Activated CD8-positive, alpha-beta memory T cell treated with anti-CD3 and anti-CD28 coated beads for 36 hours (primary cell): Measurements from ENCODE around the gene LRRC8B. TPM values are rescaled to one million over a fixed set of nuclear protein-coding genes. Genes with fewer than 3 reads are reported as not detected.
"Not testable (repeated sequence)": the region's sequence is repeated elsewhere in the genome, so short reads cannot be mapped to it uniquely, and the experiment has no call there.

Source experiments
- CTCF ChIA-PET: fragments of 350-600 bp; sonication (Branson Sonifier 250); formaldehyde crosslinking; loops from one replicate; lab custom pipeline; 2021; ENCODE audit warnings: antibody characterized with exemption; lab: Charles Lee
- POLR2A ChIA-PET: fragments of 350-600 bp; sonication (Branson Sonifier 250); formaldehyde crosslinking; loops from one replicate; lab custom pipeline; 2021; ENCODE audit warnings: antibody characterized with exemption; lab: Charles Lee
- total RNA-seq, 2 experiments: library from RNA; stranded (reverse); gene quantifications; one replicate each; pipeline ENCODE4 v1.2.3, GENCODE V29; 2021

LRRC8B gene
- total RNA-seq = 10 to 100 TPM; 39.7 to 42.0 TPM

DNA sequence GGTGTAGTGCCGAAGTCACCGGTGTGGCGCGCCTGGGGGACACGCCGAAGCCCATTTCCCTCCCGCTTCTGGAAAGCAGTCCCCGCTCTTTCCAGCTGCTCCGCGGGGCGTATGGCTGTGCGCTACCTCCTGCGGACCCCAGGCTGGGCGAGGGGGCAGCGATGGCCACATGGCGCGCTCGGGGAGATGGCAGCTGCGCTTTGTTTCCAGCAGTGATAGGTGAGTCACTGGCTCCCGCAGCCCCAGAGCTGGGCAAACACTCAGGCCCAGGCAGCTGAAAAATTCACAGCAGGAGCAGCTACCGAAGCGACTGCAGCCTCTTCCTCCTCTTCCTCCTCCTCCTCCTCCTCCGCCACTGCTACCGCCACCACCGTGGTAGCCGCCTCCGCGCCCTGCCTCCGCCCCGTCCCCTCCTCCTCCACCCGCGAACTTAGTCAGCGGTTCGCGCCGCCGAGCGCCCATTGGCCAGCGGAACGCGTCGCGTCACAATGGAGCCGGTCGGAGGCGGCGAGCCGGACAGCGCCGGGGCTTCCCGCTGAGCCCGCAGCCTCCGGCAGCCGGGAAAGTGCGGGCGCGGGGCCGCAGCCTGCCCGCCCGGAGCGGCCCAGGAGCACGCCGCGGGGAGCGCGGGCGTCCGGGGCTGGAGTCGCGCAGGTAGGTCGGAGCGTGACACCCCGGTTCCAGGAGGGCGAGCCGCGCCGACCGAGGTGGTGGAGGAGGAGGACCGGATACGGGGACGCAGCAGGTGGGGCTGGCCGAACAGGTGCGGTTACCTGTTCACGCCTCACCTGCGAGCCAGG, at the start of gene LRRC8B:
TSS of gene LRRC8B (plus strand) at position 461 of the 800 bp plus-strand sequence. CDS start 57,822 bp downstream, outside the sequence.
- ChIA-PET CTCF (interaction anchor here (0.8 to 1.0 kb wide), 2 partner anchors 22 to 238 kb away, joined by 3 to 5 read pairs; no protein-coding TSS in a partner anchor), POLR2A (interaction anchor here (0.6 to 2.1 kb wide), 9 partner anchors 16 to 150 kb away, joined by 3 to 11 read pairs (median 5); partner anchors contain the start of gene LRRC8C)

DNA sequence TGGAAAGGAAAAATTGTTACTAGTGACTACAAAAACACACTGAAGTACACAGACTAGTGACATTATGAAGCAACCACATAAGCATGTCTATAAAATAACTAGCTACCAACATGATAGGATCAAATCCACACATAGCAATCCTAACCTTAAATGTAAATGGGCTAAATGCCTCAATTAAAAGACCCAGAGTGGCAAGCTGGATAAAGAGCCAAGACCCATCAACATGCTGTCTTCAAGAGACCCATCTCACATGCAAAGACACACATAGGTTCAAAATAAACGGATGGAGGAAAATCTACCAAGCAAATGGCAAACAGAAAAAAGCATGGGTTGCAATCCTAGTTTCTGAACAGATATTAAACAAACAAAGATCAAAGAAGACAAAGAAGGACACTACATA, 49.4 kb upstream of the LRRC8B start:
- ChIA-PET POLR2A (no interaction called here), CTCF (no interaction called here)

DNA sequence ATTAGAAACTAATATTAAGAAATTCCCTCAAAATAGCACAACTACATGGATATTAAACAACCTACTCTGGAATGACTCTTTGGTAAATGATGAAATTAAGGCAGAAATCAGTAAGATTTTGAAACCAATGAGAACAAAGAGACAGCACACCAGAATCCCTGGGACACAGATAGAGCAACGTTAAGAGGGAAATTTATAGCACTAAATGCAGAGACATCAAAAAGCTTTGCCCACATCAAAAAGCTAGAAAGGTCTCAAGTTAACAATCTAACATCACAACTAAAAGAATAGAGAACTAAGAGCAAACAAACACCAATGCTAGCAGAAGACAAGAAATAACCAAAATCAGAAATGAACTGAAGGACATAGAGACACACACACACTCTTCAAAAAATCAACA, 48.6 kb upstream of the LRRC8B start:
- ChIA-PET CTCF (no interaction called here), POLR2A (no interaction called here)

DNA sequence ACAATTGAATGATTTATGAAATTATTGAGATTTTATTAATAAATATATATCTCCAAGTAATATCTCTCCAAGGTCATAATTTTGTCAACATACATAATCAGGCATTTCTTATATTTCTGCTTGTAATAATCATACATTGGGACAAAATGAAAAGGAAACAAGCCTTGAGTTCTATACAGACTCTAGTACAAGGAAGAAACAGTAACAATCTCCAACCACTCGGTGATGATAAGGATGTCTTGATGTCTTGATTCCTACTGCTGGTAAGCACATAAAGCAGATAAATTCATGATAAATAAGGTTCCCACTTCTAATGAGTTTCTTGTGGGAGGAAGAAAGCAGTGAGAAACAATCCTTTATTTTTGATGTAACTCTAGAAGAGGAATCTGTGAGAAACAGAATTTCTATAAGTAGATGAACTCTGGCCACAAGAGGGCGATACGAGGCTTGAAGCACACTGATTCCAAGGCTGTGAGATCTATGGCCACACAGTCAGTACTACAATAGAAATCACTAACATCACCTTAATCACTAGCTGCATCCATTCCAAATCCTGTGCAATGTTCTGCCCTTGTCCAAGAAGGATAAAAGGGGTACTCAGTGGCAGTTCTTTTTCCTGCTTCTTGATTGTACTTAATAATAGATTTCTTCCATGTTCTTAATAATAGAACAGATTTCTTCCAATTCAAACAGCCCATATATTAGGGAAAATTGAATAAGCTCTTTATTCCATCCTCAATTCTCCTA, 41.4 kb upstream of the LRRC8B start:
- CTCF ChIA-PET = interaction anchor here (0.5 to 3.6 kb wide), 14 partner anchors 9 to 494 kb away, joined by 3 to 20 read pairs (median 4); no protein-coding TSS in a partner anchor
- POLR2A ChIA-PET = no interaction called here

DNA sequence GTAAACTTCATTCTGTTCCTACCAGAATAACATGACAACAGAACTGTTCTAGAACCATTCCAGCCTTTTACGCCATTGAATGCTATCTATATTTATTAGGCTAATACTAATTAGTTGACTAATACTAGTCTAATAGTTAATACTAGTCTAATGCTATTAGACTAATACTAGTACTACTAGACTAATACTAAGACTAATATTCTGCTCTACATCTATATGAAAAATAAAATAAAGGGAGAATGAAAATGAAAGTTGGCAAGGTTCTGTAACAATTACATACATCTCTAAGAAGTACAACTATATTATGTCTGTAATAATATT, 40.9 kb upstream of the LRRC8B start:
- CTCF ChIA-PET = interaction anchor here (0.5 to 3.6 kb wide), 12 partner anchors 10 to 279 kb away, joined by 3 to 20 read pairs (median 4); no protein-coding TSS in a partner anchor
- POLR2A ChIA-PET = no interaction called here

DNA sequence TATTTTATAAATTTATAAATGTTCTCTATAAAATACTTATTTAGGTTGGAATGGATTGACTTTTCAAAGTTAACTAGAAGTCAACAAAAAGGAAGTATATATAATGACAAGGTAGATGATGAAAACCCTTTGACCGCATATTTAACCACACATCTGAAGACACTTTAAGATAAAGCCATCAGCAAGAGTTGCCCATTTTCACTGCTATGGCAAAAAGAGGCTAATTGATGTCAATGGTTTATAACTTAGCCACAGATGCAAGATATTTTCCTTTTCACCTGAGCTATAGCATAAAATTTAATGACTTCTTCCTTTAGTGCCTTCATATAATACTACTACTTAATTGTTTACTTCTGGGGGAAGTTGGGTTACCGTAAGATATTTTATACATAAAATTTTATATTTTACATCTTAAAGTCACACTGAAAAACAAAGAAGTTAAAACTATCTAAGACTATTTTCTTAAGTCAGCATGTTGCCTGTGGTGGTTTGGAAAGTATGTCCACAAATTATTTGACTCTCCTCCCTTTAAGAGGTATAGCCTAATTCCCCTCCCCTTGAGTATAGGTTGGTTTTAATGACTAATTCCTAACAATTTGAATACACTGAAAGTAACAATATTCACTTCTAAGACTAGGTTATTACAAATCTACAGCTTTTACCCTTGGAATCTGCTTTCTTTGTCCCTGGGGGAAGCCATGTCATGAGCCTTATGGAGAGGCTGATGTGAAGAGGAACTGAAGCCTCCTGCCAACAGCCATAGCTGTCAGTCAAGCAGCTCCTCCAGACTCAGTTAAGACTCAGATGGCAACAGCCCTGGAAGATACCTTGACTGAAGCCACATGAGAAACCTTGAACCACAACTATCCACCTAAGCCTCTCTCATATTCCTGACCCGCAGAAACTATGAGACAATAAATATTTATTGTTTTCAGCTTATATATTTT, 40.3 kb upstream of the LRRC8B start:
- CTCF ChIA-PET = interaction anchor here (0.5 to 3.6 kb wide), 11 partner anchors 10 to 451 kb away, joined by 3 to 20 read pairs (median 4); no protein-coding TSS in a partner anchor
- POLR2A ChIA-PET = interaction anchor here (0.5 kb wide), 1 partner anchor 213 kb away, joined by 3 read pairs; no protein-coding TSS in a partner anchor

DNA sequence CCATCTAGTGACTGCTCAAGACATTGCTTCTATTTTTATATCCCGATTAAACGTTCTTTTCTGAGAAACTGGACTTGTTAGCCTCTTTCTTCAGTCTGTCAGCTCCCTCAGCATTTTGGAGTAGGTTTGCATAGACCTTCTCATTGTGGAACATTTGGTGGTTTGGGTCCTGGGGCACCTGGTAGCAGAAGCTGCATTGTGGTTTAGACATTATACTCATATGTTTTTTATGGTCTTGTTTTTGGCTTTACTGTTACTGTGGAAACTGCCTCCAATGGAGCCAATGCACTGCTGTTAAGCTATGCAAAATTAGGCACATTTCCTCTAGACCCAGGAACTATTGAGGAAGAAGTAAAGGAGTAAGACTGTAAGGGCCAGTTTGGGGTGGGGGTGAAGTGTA, 36.7 kb upstream of the LRRC8B start:
- POLR2A ChIA-PET = no interaction called here
- CTCF ChIA-PET = interaction anchor here (1.0 kb wide), 1 partner anchor 27 kb away, joined by 3 read pairs; no protein-coding TSS in a partner anchor

DNA sequence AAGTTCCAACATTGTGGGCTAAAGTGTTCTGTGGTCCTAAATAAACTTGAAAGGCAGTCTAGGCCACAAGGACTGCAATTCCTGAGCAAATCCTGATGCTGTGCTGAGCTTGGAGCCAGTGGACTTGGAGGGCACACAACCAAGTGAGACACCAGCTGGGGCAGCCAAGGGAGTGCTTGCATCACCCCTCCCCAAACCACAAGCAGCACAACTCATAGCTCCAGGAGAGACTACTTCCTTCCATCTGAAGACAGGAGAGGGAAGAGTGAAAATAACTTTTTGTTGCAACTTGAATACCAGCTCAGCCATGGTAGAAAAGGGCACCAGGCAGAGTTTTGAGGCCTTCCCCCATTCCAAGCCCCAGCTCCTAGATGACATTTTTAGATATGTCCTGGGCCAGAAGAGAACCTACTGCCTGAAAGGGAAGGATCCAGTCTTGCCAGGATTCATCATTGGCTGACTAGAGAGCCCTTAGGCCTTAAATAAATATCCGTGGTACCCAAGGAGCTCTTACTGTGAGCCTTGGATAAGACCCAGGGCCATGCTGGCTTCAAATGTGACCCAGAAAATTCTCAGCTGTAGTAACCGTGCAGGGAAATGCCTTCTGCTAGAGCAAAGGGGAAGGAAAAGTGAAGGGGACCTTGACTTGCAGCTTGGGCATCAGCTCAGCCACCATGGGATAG, 35.4 kb upstream of the LRRC8B start:
- CTCF ChIA-PET = interaction anchor here (1.1 to 1.3 kb wide), 2 partner anchors 187 to 273 kb away, joined by 3 to 4 read pairs; no protein-coding TSS in a partner anchor
- POLR2A ChIA-PET = no interaction called here

DNA sequence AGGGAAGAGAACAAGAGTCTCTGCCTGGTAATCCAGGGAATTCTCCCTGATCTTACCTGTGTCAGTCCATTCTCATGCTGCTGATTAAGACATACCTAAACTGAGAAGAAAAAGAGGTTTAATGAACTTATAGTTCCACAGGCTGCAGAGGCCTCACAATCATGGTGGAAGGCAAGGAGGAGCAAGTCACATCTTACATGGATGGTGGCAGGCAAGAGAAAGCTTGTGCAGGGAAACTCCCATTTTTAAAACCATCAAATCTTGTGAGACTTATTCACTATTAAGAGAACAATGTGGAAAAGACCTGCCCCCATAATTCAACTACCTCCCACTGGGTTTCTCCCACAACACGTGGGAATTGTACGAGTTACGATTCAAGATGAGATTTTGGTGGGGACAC, 34.2 kb upstream of the LRRC8B start:
- ChIA-PET CTCF (no interaction called here), POLR2A (no interaction called here)

DNA sequence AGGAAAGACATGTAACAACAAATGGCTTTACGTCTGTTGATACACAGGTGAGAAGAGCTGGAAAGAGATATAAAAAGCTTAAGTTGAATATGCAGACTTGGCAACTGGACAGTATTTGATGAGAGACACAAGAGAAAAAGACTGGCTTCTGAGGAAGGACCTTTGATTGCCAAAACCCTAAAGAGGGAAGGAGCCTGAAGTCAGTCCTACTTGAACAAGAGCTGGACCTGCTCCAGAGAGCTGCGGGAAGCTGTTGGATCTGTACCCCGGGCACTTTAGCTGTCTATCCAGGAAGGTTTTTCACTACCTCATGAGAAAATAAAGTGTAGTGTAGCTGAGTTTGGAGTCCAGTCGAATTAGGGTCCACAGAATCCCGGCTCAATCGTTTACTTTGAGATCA, 25.3 kb upstream of the LRRC8B start:
- CTCF ChIA-PET = interaction anchor here (1.0 to 1.7 kb wide), 2 partner anchors 16 to 264 kb away, joined by 3 to 4 read pairs; no protein-coding TSS in a partner anchor

DNA sequence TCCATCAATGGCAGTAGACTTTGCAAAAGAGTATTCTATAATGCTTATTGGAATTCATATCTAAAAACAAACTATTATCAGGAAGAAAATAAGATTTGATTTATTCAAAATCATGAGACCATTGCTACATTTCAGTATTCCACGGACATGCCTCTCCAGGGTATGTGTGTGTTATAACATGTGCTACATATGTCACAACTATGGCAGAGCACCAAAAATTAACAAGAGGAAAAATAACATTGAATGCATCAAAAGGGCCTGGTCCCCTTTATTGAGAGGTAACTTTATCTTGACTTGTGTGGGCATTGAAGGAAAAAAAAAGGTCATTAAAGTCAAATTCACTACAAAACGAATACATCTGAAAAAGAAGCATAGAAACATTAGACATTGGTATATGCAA, 22.6 kb upstream of the LRRC8B start:
- ChIA-PET POLR2A (no interaction called here), CTCF (no interaction called here)

More for the DNA sequence above, 25.3 kb upstream of the LRRC8B start:
- POLR2A ChIA-PET = no interaction called here

DNA sequence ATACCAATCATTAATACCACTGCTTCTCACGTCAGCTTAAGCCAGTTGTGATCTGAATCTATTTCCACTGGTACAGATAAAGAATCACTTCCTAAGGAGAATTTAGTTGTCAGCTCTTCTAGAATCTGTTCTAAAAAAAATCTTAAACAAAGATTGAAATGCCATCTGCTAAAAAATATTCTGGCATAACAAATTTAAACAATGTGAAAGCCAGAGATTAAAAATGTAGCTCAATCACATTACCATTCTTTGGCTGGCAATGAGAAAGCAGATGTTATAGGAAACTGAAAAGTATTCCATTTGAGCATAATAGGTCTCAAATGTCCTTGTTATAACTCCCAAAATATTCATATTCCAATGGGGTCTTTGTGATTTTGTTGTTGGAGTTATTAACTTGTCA, 21.7 kb upstream of the LRRC8B start:
- CTCF ChIA-PET = no interaction called here
- POLR2A ChIA-PET = no interaction called here

DNA sequence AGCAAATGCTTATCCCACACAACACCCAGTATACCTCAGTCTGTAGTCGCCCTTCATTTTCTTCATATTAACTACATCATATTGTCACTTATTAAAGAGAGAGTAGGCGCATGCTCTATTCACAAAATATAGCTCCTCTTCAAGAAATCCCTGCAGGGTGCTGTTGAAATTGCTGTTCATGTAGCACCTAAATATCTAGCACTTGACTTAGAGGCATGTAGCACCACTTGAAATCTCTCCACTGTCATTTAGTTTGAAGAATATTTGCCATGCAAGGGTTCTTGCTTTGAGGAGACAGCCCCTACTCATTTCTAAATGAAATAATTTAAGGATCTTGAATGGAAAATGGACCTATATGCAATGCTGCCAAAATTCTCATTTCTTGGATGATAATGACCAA, 20.9 kb upstream of the LRRC8B start:
- ChIA-PET CTCF (no interaction called here), POLR2A (no interaction called here)

DNA sequence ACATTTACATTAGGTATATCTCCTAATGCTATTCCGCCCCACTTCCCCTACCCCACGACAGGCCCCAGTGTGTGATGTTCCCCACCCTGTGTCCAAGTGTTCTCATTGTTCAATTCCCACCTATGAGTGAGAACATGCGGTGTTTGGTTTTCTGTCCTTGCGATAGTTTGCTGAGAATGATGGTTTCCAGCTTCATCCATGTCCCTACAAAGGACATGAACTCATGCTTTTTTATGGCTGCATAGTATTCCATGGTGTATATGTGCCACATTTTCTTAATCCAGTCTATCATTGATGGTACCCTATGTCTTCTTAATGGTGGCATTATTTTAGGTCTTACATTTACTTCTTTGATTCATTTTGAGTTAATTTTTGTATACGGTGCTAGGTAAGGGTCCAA, 14.6 kb upstream of the LRRC8B start:
- POLR2A ChIA-PET = not testable (repeated sequence)

DNA sequence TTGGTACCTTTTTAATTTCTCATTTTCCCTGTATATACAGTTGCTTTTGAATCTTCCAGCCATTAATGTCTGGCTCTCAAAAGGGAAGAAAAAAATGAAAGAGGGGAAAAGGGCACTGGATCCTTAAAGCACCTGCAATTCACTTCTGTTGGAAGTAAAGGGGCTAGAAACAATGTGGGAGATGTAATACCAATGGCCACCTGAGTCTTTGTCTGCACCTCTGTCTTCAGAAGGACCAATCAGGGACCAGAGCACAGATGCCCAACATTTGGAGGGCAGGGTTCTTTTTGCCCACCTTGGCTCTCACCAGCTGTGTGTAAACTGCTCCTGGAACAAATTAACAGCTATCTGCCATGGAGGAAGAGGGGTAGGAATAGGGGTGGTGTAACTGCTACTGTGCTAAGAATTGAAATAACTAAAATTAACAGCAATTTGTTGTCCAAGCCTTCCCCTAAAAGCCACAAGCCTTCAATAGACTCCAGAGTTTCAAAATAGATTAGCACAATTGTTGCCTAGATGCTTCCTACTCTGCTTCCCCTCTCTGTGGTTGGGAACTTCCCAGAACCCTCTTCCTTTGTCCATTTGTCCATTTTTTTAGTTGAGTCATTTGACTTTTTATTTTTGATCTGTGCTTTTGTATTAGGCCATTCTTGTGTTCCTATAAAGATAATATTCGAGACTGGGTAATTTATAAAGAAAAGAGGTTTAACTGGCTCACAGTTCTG, 11.5 kb upstream of the LRRC8B start:
- CTCF ChIA-PET = no interaction called here
- POLR2A ChIA-PET = no interaction called here

More for the DNA sequence above, 14.6 kb upstream of the LRRC8B start:
- CTCF ChIA-PET = not testable (repeated sequence)

DNA sequence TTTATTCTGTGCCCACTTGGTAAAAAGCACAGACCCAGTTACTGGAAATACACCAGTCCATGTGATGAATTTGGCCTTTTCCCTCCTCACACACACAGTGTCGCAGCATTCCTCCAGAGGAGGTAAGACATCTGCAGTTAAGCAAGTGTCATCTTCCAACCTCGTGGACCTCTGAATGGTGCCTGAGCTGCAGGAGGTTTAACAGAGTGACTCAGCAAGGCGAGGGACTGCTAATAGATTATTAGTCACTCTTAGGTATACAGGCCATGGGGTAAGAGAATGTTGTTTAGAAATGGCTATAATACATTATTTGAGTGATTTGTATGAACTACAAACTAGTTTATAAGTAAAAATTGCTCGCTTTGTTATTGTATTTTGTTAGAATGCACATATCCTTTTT, 8.6 kb upstream of the LRRC8B start:
- CTCF ChIA-PET = interaction anchor here (0.9 to 1.0 kb wide), 2 partner anchors 32 to 66 kb away, joined by 3 read pairs; no protein-coding TSS in a partner anchor
- POLR2A ChIA-PET = no interaction called here

DNA sequence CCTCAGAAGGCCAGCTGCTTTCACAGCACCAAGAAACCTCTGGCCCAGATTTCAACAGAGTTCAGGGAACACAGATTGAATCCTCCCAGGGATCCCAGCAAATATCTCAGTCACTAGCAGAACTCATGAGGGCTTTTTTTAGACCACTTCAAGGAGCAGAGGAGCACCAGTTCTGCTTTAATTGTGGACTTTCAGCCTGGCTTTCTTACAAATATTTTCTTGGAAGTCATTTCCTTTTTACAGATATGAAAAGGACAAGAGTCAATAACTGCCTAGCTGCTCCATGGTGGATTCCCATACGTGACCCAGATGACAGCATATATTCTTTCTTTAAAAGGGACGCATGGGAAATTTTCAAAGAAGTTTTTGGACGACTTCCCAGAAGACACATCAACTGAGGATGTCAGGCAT, 6.4 kb upstream of the LRRC8B start:
- ChIA-PET CTCF (interaction anchor here (1.4 kb wide), 1 partner anchor 64 kb away, joined by 3 read pairs; no protein-coding TSS in a partner anchor), POLR2A (interaction anchor here (1.1 kb wide), 1 partner anchor 94 kb away, joined by 3 read pairs; no protein-coding TSS in a partner anchor)
